ENCODE data around the gene F10.

GRCh38 chr13:113157929-113158747, 35.5 kb downstream of the F10 start, which contains the start of gene PROZ:
- no peak for TF ChIP-seq POLR2A (IDR thresholded peaks at IDR 0.05; ENCODE audit: low read length)
- no peak for TF ChIP-seq GATA1 (IDR thresholded peaks at IDR 0.05; ENCODE audit: low read depth, low read length)
